B cell (primary cell): ENCODE results near the gene PLCZ1. TPM values are rescaled to one million over a fixed set of nuclear protein-coding genes. Genes with fewer than 3 reads are reported as not detected.

ENCODE experiments used
- ATAC-seq: fragments of 200-7000 bp; cut with Tn5 transposase; one replicate; pipeline ENCODE4 v1.10.0; 2021; ENCODE audit warnings: low read depth, mild to moderate bottlenecking, moderate number of reproducible peaks, moderate library complexity
- CTCF ChIA-PET: fragments of 350-600 bp; sonication (Branson Sonifier 250); formaldehyde crosslinking; loops from one replicate; lab custom pipeline; 2021; ENCODE audit warnings: antibody characterized with exemption, inconsistent platforms; lab: Charles Lee
- POLR2A ChIA-PET: fragments of 350-600 bp; sonication (Branson Sonifier 250); formaldehyde crosslinking; loops from one replicate; lab custom pipeline; 2021; ENCODE audit warnings: antibody characterized with exemption; lab: Charles Lee
- DNase-seq: peaks from one replicate; pipeline ENCODE4 v3.0.0; 2013
- H2AFZ ChIP-seq: 2 replicates; pipeline ENCODE4 v1.6.1; 2012; ENCODE audit warnings: mild to moderate bottlenecking, low read depth, low read length; ENCODE audit not compliant: insufficient read depth, poor library complexity, severe bottlenecking
- H3K27ac ChIP-seq, 2 donors: 1 replicate in 1 of 2; 2 replicates in 1 of 2; pipeline ENCODE4 v1.5.1; 2012 to 2013; ENCODE audit warnings: low read length in 2 of 2, mild to moderate bottlenecking in 2 of 2, moderate library complexity in 1 of 2
- H3K27me3 ChIP-seq, 4 experiments: fragments of 200-600 bp in 1 of 4; sonication (generic) in 1 of 4; replicated peaks in 1 of 4; 1 replicate in 2 of 4; 2 replicates in 2 of 4; pipeline versions ENCODE4 v1.6.1 to v1.7.0; 2013 to 2016; ENCODE audit warnings: low read length in 3 of 4, mild to moderate bottlenecking in 2 of 4, mixed read lengths in 1 of 4, moderate library complexity in 1 of 4; ENCODE audit not compliant: insufficient read depth in 4 of 4, control insufficient read depth in 3 of 4; ENCODE audit errors: control extremely low read depth in 1 of 4
- H3K36me3 ChIP-seq, 2 experiments: replicated peaks in 1 of 2; 1 replicate in 1 of 2; 2 replicates in 1 of 2; pipeline versions ENCODE4 v1.6.1 to v1.7.1; 2013; ENCODE audit warnings: low read length in 1 of 2; ENCODE audit not compliant: insufficient read depth in 2 of 2, control insufficient read depth in 1 of 2; ENCODE audit errors: control extremely low read depth in 1 of 2, extremely low read depth in 1 of 2
- H3K4me1 ChIP-seq, 2 donors: fragments of 200-600 bp in 1 of 2; sonication (generic) in 1 of 2; 1 replicate in 1 of 2; 2 replicates in 1 of 2; pipeline versions ENCODE4 v1.5.1 to v1.6.1; 2013 to 2017; ENCODE audit warnings: low read length in 2 of 2; ENCODE audit not compliant: control insufficient read depth in 2 of 2, insufficient read depth in 2 of 2
- H3K4me2 ChIP-seq: replicated peaks from 2 replicates; pipeline ENCODE3; 2012; ENCODE audit warnings: mild to moderate bottlenecking, low read depth, low read length; ENCODE audit not compliant: poor library complexity, severe bottlenecking
- H3K4me3 ChIP-seq, 5 experiments: fragments of 200-600 bp in 1 of 5; sonication (generic) in 1 of 5; 1 replicate in 3 of 5; 2 replicates in 2 of 5; pipeline versions ENCODE4 v1.5.1 to v1.7.0; 2011 to 2016; ENCODE audit warnings: low read length in 4 of 5, mild to moderate bottlenecking in 4 of 5, low read depth in 2 of 5, control low read depth in 1 of 5, moderate library complexity in 1 of 5; ENCODE audit not compliant: insufficient read depth in 1 of 5; ENCODE audit errors: control extremely low read depth in 1 of 5, extremely low read depth in 1 of 5
- H3K79me2 ChIP-seq: fragments of 200-600 bp; sonication (generic); one replicate; pipeline ENCODE4 v1.6.0; 2016; ENCODE audit warnings: low read length; ENCODE audit not compliant: control insufficient read depth, insufficient read depth
- H3K9ac ChIP-seq: fragments of 200-600 bp; sonication (generic); 2 replicates; pipeline ENCODE4 v1.6.1; 2017; ENCODE audit warnings: mild to moderate bottlenecking, low read length, moderate library complexity
- H3K9me3 ChIP-seq, 3 donors: one replicate each; pipeline versions ENCODE4 v1.6.1 to v1.7.1; 2013; ENCODE audit warnings: low read length in 2 of 3; ENCODE audit not compliant: control insufficient read depth in 2 of 3, insufficient read depth in 1 of 3; ENCODE audit errors: control extremely low read depth in 1 of 3
- H4K20me1 ChIP-seq: 2 replicates; pipeline ENCODE4 v1.6.0; 2012; ENCODE audit warnings: mild to moderate bottlenecking, low read length; ENCODE audit not compliant: insufficient read depth, control insufficient read depth, poor library complexity, severe bottlenecking
- H3K27ac Mint-ChIP-seq: one replicate; pipeline ENCODE4 v1.8.0; 2021; ENCODE audit warnings: mixed read lengths
- H3K27me3 Mint-ChIP-seq: one replicate; pipeline ENCODE4 v1.8.0; 2021; ENCODE audit warnings: mixed read lengths
- H3K4me1 Mint-ChIP-seq: one replicate; pipeline ENCODE4 v1.8.0; 2021; ENCODE audit warnings: mixed read lengths
- H3K4me3 Mint-ChIP-seq: one replicate; pipeline ENCODE4 v1.8.0; 2021; ENCODE audit warnings: mixed read lengths
- H3K9me3 Mint-ChIP-seq: one replicate; pipeline ENCODE4 v1.8.0; 2022; ENCODE audit warnings: mixed read lengths; ENCODE audit not compliant: insufficient read depth
- EZH2 ChIP-seq: IDR thresholded peaks from 2 replicates; pipeline ENCODE4 v1.6.1; 2012; ENCODE audit warnings: borderline replicate concordance, low read depth, mild to moderate bottlenecking, moderate library complexity, low read length; ENCODE audit not compliant: insufficient read depth, poor library complexity, severe bottlenecking
- WGBS: methylation state at CpG from one replicate; pipeline ENCODE4 v1.1.5; 2013; ENCODE audit warnings: missing lambda C conversion rate; ENCODE audit not compliant: insufficient coverage; 5-methylcytosine and 5-hydroxymethylcytosine counted together
- intact Hi-C: fragments of 100-400 bp; cut with micrococcal nuclease; formaldehyde crosslinking; loops from one replicate; pipeline ENCODE4 v1.10.0; 2022
- polyA plus RNA-seq: library from polyadenylated mRNA; depleted of rRNA; stranded (reverse); fragments of >200 nt; gene quantifications from 2 replicates; pipeline ENCODE4 v1.2.3, GENCODE V29; 2012
- total RNA-seq, 2 donors: library from RNA; stranded (reverse); fragments of 120-200 nt in 1 of 2; gene quantifications; 1 replicate in 1 of 2; 2 replicates in 1 of 2; pipeline versions ENCODE4 v1.2.3 to v1.2.4, GENCODE V29; 2013 to 2022
- TF ChIP-seq, protein P1 (sequence below): fragments of 200-600 bp; IDR thresholded peaks from one replicate; pipeline ENCODE4 v1.8.0; 2022; ENCODE audit warnings: antibody characterized with exemption, mild to moderate bottlenecking

PLCZ1 gene
- total and polyA plus RNA-seq, 2 donors (not counting 1 experiment from before 2014, with no cell fraction given): not detected

DNA sequence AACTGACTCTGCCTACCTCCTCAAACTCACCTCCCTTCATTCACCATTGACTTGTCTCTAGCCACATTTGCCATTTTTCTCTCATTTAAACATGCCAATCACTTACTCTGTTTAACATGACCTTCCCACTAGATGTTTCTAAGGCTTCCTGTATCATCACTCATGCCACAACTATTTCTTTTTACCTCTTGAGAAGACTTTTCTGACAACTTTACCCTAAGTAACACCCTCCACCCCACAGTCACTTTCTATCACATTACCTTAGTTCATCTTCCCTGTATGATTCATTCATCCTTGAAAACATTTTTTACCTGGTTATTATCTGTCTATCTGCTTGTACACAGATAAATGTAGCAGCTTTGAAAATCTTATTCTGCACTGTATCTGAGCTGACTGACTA is 19.4 kb downstream of the PLCZ1 start:
- ATAC-seq (no peak), DNase-seq (no peak)
- ChIA-PET POLR2A (no interaction called here), CTCF (no interaction called here)
- Histone ChIP-seq H2AFZ (no peak overlapping the region), H3K9ac (no peak overlapping the region), H3K4me2 (no peak overlapping the region), H3K27ac (no peak overlapping the region), H4K20me1 (no peaks in the 10 kb centered on the region), H3K9me3 (no peaks in the 10 kb centered on the region), H3K79me2 (no peaks in the 10 kb centered on the region), H3K4me1 (no peaks in the 10 kb centered on the region), H3K36me3 (no peaks in the 10 kb centered on the region), H3K4me3 (no peak overlapping the region), H3K27me3 (no peaks in the 10 kb centered on the region)
- intact Hi-C loops: no loop called here
- Mint-ChIP-seq H3K9me3 (peaks cover 7% of the 10 kb centered on the region), H3K27me3 (no peaks in the 10 kb centered on the region), H3K27ac (no peak overlapping the region), H3K4me1 (no peaks in the 10 kb centered on the region), H3K4me3 (no peak overlapping the region)
- no peak for TF ChIP-seq EZH2
- TF ChIP-seq, protein P1, sequence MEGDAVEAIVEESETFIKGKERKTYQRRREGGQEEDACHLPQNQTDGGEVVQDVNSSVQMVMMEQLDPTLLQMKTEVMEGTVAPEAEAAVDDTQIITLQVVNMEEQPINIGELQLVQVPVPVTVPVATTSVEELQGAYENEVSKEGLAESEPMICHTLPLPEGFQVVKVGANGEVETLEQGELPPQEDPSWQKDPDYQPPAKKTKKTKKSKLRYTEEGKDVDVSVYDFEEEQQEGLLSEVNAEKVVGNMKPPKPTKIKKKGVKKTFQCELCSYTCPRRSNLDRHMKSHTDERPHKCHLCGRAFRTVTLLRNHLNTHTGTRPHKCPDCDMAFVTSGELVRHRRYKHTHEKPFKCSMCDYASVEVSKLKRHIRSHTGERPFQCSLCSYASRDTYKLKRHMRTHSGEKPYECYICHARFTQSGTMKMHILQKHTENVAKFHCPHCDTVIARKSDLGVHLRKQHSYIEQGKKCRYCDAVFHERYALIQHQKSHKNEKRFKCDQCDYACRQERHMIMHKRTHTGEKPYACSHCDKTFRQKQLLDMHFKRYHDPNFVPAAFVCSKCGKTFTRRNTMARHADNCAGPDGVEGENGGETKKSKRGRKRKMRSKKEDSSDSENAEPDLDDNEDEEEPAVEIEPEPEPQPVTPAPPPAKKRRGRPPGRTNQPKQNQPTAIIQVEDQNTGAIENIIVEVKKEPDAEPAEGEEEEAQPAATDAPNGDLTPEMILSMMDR: no peak

DNA sequence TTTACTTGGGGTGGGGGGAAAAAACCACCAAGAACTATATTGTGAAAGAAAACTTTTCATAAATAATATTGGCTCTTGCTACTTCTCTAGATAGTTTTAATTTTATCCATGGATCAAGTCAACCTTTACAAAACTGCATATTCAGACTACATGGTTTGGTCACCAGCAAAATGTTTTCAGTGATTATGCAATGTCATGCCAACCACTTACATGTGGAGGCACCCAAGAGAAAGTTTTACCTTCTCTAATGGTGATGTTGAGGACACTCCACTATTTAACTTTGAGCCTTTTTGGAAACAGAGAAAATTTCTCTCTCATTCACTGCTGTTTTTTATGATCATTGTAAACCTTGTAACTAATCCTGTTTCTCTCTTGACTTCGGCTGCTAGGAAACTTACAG is 21.6 kb downstream of the PLCZ1 start:
- Mint-ChIP-seq H3K4me1 (no peaks in the 10 kb centered on the region), H3K27me3 (no peaks in the 10 kb centered on the region), H3K27ac (no peak overlapping the region), H3K4me3 (no peak overlapping the region), H3K9me3 (peaks cover 7% of the 10 kb centered on the region)
- Histone ChIP-seq H4K20me1 (no peaks in the 10 kb centered on the region), H3K9ac (no peak overlapping the region), H3K4me2 (no peak overlapping the region), H3K9me3 (no peaks in the 10 kb centered on the region), H3K4me3 (no peak overlapping the region), H3K79me2 (no peaks in the 10 kb centered on the region), H3K36me3 (no peaks in the 10 kb centered on the region), H3K4me1 (no peaks in the 10 kb centered on the region), H3K27me3 (no peaks in the 10 kb centered on the region), H3K27ac (no peak overlapping the region), H2AFZ (no peak overlapping the region)
- ATAC-seq (no peak), DNase-seq (no peak)
- POLR2A ChIA-PET: no interaction called here
- intact Hi-C loops: no loop called here
- no CpG with 5 or more reads among the region's 1 CpG for WGBS
- CTCF ChIA-PET: no interaction called here
- TF ChIP-seq EZH2: no peak
- TF ChIP-seq, protein P1: no peak
